HG02970 (cell line): ENCODE data around the gene NME5.

Source experiments
- ATAC-seq: cut with Tn5 transposase; IDR thresholded peaks from one replicate; pipeline ENCODE4 v1.9.1; 2021; ENCODE audit warnings: mild to moderate bottlenecking, moderate library complexity, moderate number of reproducible peaks; ENCODE audit not compliant: unreplicated experiment, low FRiP score

The NME5 gene

GRCh38 chr5:138140268-138140667 lies 1.0 kb upstream of the NME5 start:
- no peak for ATAC-seq

- no peak for ATAC-seq
These were observed 508 bp upstream of the NME5 start for GRCh38 chr5:138139781-138140090.

- no peak for ATAC-seq
These were observed 6.7 kb downstream of the NME5 start for GRCh38 chr5:138132543-138132942.

- no peak for ATAC-seq
These were observed 9.9 kb downstream of the NME5 start for GRCh38 chr5:138129347-138129746.

- no peak for ATAC-seq
These were observed 10.9 kb downstream of the NME5 start for GRCh38 chr5:138128334-138128733.

- no peak for ATAC-seq
These were observed 24.0 kb downstream of the NME5 start for GRCh38 chr5:138115254-138115653.

GRCh38 chr5:138111937-138112336 lies 27.3 kb downstream of the NME5 start:
- no peak for ATAC-seq

GRCh38 chr5:138111181-138111580 lies 28.0 kb downstream of the NME5 start:
- ATAC-seq = no peak

- ATAC-seq = no peak
These were observed 28.8 kb downstream of the NME5 start for GRCh38 chr5:138110266-138110963.

GRCh38 chr5:138109463-138110265 lies 29.6 kb downstream of the NME5 start:
- no peak for ATAC-seq

GRCh38 chr5:138107213-138107612 lies 32.0 kb downstream of the NME5 start:
- ATAC-seq = no peak

GRCh38 chr5:138105709-138106108 lies 33.5 kb downstream of the NME5 start:
- no peak for ATAC-seq

- no peak for ATAC-seq
These were observed 36.0 kb downstream of the NME5 start for GRCh38 chr5:138103319-138103637.

- ATAC-seq = no peak
These were observed 36.5 kb downstream of the NME5 start for GRCh38 chr5:138102454-138103318.

GRCh38 chr5:138096997-138097828 lies 42.0 kb downstream of the NME5 start:
- no peak for ATAC-seq

- ATAC-seq = no peak
These were observed 42.9 kb downstream of the NME5 start for GRCh38 chr5:138096363-138096762.

GRCh38 chr5:138095100-138095907 lies 43.9 kb downstream of the NME5 start:
- no peak for ATAC-seq

- no peak for ATAC-seq
These were observed 46.2 kb downstream of the NME5 start for GRCh38 chr5:138093036-138093435.

- ATAC-seq = no peak
These were observed 46.9 kb downstream of the NME5 start for GRCh38 chr5:138092301-138092700.

GRCh38 chr5:138091685-138092084 lies 47.5 kb downstream of the NME5 start:
- ATAC-seq = no peak
